T-helper 9 cell (primary cell): ENCODE data around the gene CSF2RB.
"Not testable (repeated sequence)": the region's sequence is repeated elsewhere in the genome, so short reads cannot be mapped to it uniquely, and the experiment has no call there.

Source experiments
- DNase-seq: peaks from one replicate; pipeline ENCODE4 v3.0.0-alpha.2; 2020

The CSF2RB gene

GRCh38 chr22:36971341-36972125, 58.1 kb downstream of the CSF2RB start:
- no peak for DNase-seq

GRCh38 chr22:36976606-36977005, 63.2 kb downstream of the CSF2RB start:
- no peak for DNase-seq

- peak; percentile 74 for DNase-seq
Measured at GRCh38 chr22:36977401-36977861, 64.0 kb downstream of the CSF2RB start.

- peak; percentile 91 for DNase-seq
Measured at GRCh38 chr22:36977947-36978660, 64.7 kb downstream of the CSF2RB start.

GRCh38 chr22:36979016-36979910, 65.8 kb downstream of the CSF2RB start:
- DNase-seq: no peak

GRCh38 chr22:36981247-36981775, 67.9 kb downstream of the CSF2RB start:
- DNase-seq: no peak

- no peak for DNase-seq
Measured at GRCh38 chr22:36982136-36982535, 68.7 kb downstream of the CSF2RB start.

GRCh38 chr22:36985211-36985889, 71.9 kb downstream of the CSF2RB start:
- no peak for DNase-seq

- no peak for DNase-seq
Measured at GRCh38 chr22:36986242-36986821, 72.9 kb downstream of the CSF2RB start.

GRCh38 chr22:36988075-36988832, 74.8 kb downstream of the CSF2RB start:
- no peak for DNase-seq

GRCh38 chr22:36989012-36989411, 75.6 kb downstream of the CSF2RB start:
- not testable (repeated sequence) for DNase-seq
